NCI-H187 (cell line): ENCODE data around the gene MACROD1.

Experiments
- DNase-seq, 2 experiments: peaks; one replicate each; lab custom pipeline; 2025; lab: John Stamatoyannopoulos, UW

The MACROD1 gene

GRCh38 chr11:64015510-64015909, 150.4 kb downstream of the MACROD1 start:
- DNase-seq, result no peak

DNA sequence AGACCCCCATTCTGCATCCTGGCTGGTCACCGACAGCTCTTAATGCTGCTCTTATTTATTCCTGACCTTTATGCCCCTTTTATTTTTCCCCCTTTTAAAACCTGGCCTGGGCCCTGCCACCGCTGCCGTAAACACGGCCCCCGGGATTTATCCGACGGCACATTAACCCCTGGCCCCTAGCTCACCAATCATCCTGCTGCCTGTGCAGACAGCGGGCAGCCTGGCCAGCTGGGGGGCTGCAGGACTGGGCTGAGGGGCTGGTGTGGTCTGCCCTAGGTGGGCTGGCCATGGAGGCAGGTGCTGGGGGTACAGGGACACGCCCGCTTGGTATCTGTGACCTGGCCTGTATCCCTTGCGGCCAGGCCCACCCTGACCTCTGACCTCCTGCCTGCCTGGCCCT, 151.6 kb downstream of the MACROD1 start:
- no peak for DNase-seq

GRCh38 chr11:64013141-64013896, 152.6 kb downstream of the MACROD1 start:
- no peak for DNase-seq

GRCh38 chr11:64011371-64011770, 154.5 kb downstream of the MACROD1 start:
- no peak for DNase-seq

DNA sequence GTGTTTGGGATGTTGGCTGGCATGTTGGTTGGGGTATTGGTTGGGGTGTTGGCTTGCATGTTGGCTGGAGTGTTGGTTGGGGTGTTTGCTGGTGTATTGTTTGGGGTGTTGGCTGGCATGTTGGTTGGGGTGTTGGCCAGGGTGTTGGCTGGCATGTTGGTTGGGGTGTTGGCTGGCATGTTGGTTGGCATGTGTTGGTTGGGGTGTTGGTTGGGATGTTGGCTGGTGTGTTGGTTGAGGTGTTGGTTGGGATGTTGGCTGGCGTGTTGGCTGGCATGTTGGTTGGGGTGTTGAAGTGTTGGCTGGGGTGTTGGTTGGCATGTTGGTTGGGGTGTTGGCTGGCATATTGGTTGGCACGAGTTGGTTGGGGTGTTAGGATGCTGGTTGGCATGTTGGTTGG, 155.1 kb downstream of the MACROD1 start:
- DNase-seq, result no peak

- DNase-seq, result no peak
Measured at GRCh38 chr11:64009710-64010109, 156.2 kb downstream of the MACROD1 start.

GRCh38 chr11:64008914-64009633, 156.8 kb downstream of the MACROD1 start:
- DNase-seq, result no peak

DNA sequence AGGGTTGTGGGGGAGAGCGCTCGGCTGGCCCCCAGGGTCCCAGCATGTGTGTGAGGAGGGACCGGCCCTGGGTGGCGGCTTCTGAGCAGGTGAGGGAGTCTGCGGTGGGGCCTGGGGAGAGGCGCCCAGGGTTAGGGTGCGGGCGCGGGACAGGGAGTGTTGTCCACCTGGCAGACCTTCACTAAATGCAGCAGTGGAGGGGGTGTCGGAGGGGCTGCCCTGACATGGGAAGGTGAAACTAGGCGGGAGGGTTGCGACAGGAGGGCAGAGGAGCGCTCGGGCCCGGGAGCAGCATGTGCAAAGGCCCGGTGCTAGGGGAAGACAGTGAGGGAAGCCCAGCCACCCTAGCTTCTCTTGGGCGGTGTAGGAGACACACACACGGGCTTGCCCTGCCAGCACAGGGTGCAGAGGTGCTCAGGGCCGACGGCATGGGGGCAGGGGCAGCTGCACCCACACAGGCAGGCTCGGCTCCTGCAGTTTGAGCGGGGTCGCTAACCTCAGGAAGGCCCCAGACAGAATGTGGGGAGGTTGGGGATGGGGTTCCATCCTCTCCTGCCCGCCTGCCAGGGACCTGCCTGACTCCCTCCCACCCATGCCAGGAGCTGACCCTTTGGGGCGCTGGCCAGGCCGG, 157.5 kb downstream of the MACROD1 start:
- no peak for DNase-seq

DNA sequence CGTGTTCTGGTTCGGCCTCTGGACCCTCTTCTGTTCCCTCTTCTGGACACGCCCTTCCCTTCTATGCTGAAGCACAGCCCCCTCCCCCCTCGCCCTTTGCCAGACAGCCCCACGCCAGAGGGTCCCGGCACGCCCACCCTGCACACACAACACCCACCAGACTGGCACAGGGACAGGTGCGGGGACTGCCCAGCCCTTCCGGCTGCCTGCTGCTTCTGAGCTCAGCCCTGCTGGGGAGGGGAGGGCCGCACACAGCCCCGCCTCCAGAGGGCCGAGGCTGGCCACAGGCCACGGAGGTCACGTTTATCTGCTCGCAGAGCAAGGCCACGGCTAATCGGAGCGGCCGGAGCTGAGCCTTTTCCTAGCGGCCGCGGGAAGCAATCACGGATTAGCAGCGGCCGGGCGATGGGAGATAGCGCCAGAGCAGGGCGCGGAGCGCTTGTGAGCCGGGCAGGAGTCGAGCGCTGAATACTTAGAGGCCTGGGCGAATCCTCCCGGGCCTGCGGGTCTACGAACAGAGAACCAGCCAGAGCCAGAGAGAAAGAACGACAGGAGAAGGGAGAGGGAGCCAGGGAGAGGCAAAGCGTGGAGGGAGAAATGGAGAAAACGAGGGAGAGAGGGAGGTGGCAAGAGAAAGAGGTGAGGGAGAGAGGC, 158.2 kb downstream of the MACROD1 start:
- DNase-seq, result no peak

DNA sequence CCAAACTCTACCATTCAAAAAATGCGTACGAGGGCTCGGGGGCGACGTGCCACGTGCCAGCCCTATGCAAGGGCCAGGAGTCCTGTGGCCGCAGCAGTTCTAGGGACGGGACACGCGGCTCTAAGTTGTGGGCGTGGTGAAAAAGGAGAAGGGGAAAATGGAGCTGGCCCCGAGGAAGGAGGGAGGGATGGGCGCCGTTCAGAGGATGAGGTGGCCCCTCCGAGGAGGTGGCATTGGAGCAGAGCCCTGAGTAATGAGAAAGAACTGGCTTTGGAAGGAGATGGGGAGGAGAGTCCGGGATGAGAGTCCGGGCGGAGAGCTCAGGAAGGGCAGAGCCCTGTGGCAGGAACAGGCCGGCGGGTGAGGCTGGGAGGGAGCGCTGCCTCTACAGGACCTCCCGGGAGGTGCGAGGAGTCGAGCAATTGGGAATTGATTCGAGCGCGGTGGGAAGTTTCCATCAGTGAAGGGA, 158.7 kb downstream of the MACROD1 start:
- no peak for DNase-seq

GRCh38 chr11:64006398-64006797, 159.5 kb downstream of the MACROD1 start:
- no peak for DNase-seq

- DNase-seq, result no peak
Measured at GRCh38 chr11:64005691-64006090, 160.2 kb downstream of the MACROD1 start.

GRCh38 chr11:64004590-64004984, 161.3 kb downstream of the MACROD1 start:
- no peak for DNase-seq

DNA sequence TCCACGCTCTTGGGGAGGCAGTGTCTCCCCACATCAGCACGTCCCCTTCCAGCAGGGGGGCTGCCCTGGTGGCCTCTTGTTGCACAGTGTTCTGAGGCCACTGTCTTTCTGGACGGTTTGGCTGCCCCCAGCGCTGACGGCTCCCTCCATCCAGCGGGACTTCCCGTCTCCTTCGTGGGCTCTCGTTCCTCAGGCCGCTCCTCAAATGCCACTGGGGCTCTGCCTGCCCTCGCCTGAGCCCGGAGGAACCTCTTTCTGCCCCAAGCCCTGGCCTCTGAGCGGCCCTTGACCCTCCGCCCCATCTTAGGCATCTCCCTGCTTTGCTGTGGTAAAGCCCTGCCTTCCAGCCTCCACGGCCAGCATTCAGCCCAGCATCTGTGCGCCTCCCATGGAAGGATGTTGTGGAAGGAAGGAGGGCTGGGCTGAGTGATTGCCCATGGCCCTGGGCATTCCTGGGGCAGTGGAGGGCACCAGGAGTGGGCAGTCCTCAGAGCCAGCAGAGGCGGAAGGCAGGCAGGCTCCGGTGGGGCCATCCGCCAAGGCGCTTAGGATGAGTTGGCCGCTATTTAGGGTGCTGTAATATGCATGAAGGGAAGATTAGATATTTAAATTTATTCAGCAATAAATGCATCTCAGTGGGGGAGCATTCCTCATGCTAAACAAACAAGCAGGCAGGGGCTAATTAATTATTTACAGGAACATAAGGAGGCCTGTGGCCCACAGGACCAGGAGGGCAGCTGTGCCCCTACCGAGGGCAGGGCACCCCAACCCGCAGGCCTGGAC, 161.9 kb downstream of the MACROD1 start:
- DNase-seq, result no peak

- DNase-seq, result no peak
Measured at GRCh38 chr11:64001484-64002420, 164.2 kb downstream of the MACROD1 start.

DNA sequence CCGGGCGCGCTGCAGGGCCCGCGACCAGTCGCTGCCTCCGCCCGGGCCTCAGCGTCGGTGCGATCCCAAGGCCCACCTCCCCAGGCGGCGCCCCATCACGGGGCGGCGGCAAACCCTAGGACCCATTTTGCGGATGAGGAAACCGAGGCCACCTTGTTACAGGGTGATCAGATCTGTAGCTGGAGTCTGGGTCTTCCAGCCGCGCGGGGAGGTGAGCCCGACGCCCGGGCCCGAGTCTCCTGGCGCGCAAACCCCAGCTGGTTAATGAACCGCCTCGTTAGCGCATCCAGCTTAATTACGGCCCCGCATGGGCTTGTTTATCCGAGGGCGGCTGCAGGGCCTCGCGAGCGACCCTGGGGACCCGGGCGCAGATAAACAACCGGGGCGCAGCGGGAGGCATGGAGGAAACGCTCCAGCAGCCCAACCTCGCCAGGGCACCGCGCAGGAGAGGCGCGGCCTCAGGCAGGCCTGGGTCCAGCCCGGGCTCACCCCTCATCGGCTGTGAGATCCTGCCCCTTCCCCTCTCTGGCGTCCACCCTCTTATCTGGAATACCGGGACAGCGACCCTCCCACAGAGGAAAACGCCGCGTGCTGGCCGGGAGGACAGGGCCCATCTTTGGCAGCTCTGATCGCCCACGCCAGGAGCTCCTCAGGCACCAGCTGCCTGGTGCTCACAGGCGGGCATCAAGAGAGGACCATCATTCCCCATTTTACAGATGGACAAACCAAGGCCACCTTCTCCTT, 165.0 kb downstream of the MACROD1 start:
- no peak for DNase-seq

DNA sequence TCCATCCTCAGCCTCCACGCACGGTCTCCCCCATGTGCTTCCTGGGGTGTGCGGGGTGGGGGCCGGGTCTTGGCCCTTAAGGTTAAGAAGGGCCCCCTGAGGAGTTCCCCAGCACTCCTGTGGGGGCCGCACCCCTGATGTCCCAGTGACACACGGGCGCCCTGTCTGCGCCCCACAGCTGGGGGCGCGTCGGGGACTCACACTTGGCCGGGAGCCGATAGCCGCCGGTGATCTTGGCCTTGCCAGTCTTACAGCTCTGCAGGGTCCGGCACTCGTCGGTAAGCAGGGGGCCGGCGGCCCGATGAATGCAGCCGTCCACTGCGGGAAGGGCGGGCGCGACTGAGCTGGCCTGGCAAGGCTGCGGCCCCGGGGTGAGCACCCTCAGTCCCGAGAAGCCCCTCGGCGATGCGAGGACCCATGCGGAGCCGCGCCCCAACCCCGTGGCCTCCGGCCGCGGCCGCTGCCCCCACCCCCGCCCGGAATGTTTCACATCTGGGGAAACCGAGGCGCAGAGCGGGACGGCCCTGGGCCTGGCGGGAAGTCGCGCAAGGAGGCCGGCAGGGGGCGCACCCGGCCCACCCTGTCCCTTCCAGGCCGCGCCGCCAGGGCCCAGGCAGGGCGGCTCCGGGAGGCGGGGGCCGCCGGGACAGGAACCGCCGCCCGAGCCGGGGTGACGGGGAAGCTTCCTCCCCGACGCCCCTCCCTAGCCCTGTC, 165.7 kb downstream of the MACROD1 start:
- peak; percentile 16 to 49 for DNase-seq

DNA sequence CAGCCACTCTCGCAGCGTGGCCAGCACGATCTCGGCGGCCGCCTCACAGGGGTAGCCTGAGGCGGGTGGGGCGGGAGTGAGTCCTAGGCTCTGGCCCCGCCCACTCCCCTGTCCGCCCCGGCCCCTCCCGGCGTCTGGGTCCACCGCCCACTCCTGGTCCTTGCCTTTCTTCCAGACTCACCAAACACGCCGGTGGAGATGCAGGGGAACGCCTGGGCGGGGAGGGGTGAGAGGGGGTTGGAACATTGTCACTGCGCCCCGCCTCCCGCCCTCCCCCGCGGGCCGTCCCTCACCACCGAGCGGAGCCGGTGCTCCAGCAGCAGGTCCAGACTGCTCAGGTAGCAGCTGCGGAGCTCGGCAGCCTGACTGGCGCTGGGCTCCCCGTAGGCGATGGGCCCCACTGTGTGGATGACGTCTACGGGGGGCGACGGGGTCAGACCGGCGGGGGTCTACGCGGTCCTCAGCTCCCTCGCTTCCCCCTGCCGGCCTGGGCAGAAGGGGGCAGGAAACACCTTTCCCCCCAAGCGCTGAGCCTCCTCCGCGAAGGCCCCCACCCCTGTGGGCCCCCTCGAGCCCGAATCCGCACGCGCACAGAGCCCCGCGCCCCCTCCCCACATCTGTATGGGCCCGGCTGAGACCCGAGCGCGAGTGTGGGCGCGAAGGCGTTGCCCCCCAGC, 166.4 kb downstream of the MACROD1 start:
- peak; percentile 74 to 89 for DNase-seq
